Neural progenitor cell (in vitro differentiated cells): Measurements from ENCODE around the gene LDLRAD2. TPM values are rescaled to one million over a fixed set of nuclear protein-coding genes. Genes with fewer than 3 reads are reported as not detected.
A peak's percentile ranks its signal among the peaks of the same experiment; 100 is the strongest.

Source experiments
- DNase-seq: peaks from one replicate; pipeline ENCODE4 v3.0.0-alpha.2; 2016; ENCODE audit warnings: low spot score
- H2AFZ ChIP-seq: fragments of 200-600 bp; sonication (generic); replicated peaks from 2 replicates; pipeline ENCODE4 v1.6.1; 2016; ENCODE audit warnings: antibody characterized with exemption
- H3F3A ChIP-seq: fragments of 200-600 bp; sonication (generic); 2 replicates; pipeline ENCODE4 v1.6.1; 2016; ENCODE audit warnings: antibody characterized with exemption, low read depth
- H3K27ac ChIP-seq: fragments of 200-600 bp; sonication (generic); 2 replicates; pipeline ENCODE4 v1.5.1; 2016; ENCODE audit warnings: mild to moderate bottlenecking
- H3K27me3 ChIP-seq: fragments of 200-600 bp; sonication (generic); 2 replicates; pipeline ENCODE4 v1.6.1; 2016; ENCODE audit warnings: mild to moderate bottlenecking, moderate library complexity
- H3K36me3 ChIP-seq: fragments of 200-600 bp; sonication (generic); 2 replicates; pipeline ENCODE4 v1.5.1; 2016
- H3K4me1 ChIP-seq: fragments of 200-600 bp; sonication (generic); 2 replicates; pipeline ENCODE4 v1.6.1; 2016; ENCODE audit warnings: mixed run types
- H3K4me2 ChIP-seq: fragments of 200-600 bp; sonication (generic); 2 replicates; pipeline ENCODE4 v1.6.1; 2016
- H3K4me3 ChIP-seq: fragments of 200-600 bp; sonication (generic); 2 replicates; pipeline ENCODE4 v1.5.1; 2016
- H3K79me2 ChIP-seq: fragments of 200-600 bp; sonication (generic); 2 replicates; pipeline ENCODE4 v1.6.1; 2016; ENCODE audit warnings: low read depth
- H3K9ac ChIP-seq: fragments of 200-600 bp; sonication (generic); 2 replicates; pipeline ENCODE4 v1.6.1; 2016
- H3K9me3 ChIP-seq: fragments of 200-600 bp; sonication (generic); 2 replicates; pipeline ENCODE4 v1.5.1; 2016; ENCODE audit warnings: low read depth
- H4K20me1 ChIP-seq: fragments of 200-600 bp; sonication (generic); 2 replicates; pipeline ENCODE4 v1.6.1; 2016; ENCODE audit warnings: low read depth
- H3K27ac Mint-ChIP-seq: 3 replicates; pipeline ENCODE4 v1.8.0; 2021; ENCODE audit warnings: mixed read lengths
- H3K27me3 Mint-ChIP-seq: 2 replicates; pipeline ENCODE4 v1.8.0; 2022; ENCODE audit warnings: low read depth, mild to moderate bottlenecking, inconsistent platforms, moderate library complexity, mixed read lengths; ENCODE audit not compliant: insufficient read depth
- H3K36me3 Mint-ChIP-seq: 3 replicates; pipeline ENCODE4 v1.8.0; 2021; ENCODE audit warnings: mixed read lengths
- H3K4me1 Mint-ChIP-seq: 3 replicates; pipeline ENCODE4 v1.8.0; 2021; ENCODE audit warnings: mixed read lengths
- H3K4me3 Mint-ChIP-seq: 3 replicates; pipeline ENCODE4 v1.8.0; 2021; ENCODE audit warnings: mild to moderate bottlenecking, moderate library complexity, mixed read lengths
- H3K9me3 Mint-ChIP-seq: 3 replicates; pipeline ENCODE4 v1.8.0; 2020; ENCODE audit warnings: mixed read lengths
- CTCF ChIP-seq: fragments of 200-600 bp; sonication (generic); IDR thresholded peaks from 2 replicates; pipeline ENCODE4 v1.5.1; 2017; ENCODE audit warnings: antibody characterized with exemption, mild to moderate bottlenecking
- EZH2 ChIP-seq: fragments of 200-600 bp; sonication (generic); IDR thresholded peaks from 2 replicates; pipeline ENCODE4 v1.6.1; 2017; ENCODE audit warnings: antibody characterized with exemption, mild to moderate bottlenecking, moderate library complexity
- EZH2phosphoT487 ChIP-seq: fragments of 200-600 bp; sonication (generic); IDR thresholded peaks from 2 replicates; pipeline ENCODE4 v1.6.1; 2017; ENCODE audit warnings: antibody characterized with exemption
- total RNA-seq: library from RNA; depleted of rRNA; stranded (reverse); fragments of >200 nt; gene quantifications from 2 replicates; pipeline ENCODE4 v1.2.3, GENCODE V29; 2015; ENCODE audit warnings: low replicate concordance

The LDLRAD2 gene
- total RNA-seq, 1 donor from 2014 or later: 0.67 TPM

GRCh38 chr1:21872445-21873079, 60.5 kb downstream of the LDLRAD2 start:
- Histone ChIP-seq H3K27ac (no peak overlapping the region), H3K79me2 (no peaks in the 10 kb centered on the region), H4K20me1 (no peaks in the 10 kb centered on the region), H3K4me1 (peaks cover 5% of the 10 kb centered on the region), H2AFZ (no peak overlapping the region), H3K4me2 (no peak overlapping the region), H3K9ac (peak overlapping the region; percentile 27), H3K4me3 (no peak overlapping the region), H3K9me3 (no peaks in the 10 kb centered on the region), H3K36me3 (no peaks in the 10 kb centered on the region), H3F3A (no peaks in the 10 kb centered on the region), H3K27me3 (no peaks in the 10 kb centered on the region)
- no peak for DNase-seq
- H3K27ac Mint-ChIP-seq: no peak overlapping the region
- H3K9me3 Mint-ChIP-seq: no peaks in the 10 kb centered on the region
- peaks cover 16% of the 10 kb centered on the region for H3K4me1 Mint-ChIP-seq
- peaks cover 4% of the 10 kb centered on the region for H3K36me3 Mint-ChIP-seq
- TF ChIP-seq EZH2phosphoT487 (no peak), EZH2 (no peak), CTCF (no peak)
- no peak overlapping the region for H3K4me3 Mint-ChIP-seq
- H3K27me3 Mint-ChIP-seq: no peaks in the 10 kb centered on the region

DNA sequence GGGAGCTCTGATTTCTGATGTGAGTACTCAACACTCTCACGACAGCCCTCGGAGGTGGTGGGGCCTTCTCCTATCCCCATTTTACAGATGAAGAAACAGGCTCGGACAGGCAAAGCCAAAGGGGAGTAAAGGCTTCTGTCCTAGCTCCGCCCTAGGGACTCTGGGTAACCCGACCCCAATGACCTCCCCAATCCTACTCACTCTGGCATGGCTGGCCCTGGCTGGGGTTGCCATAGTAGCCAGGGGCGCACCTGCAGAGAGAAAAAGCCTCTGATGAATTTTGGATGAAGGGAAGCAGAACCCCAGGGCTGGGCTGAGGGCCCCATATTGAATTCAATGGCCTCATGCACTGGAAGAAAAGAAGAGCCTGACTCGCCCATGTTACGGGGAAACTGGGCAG, 61.1 kb downstream of the LDLRAD2 start:
- no peaks in the 10 kb centered on the region for H3K27me3 ChIP-seq
- Mint-ChIP-seq H3K27me3 (no peaks in the 10 kb centered on the region), H3K4me3 (peak overlapping the region; percentile 46), H3K9me3 (no peaks in the 10 kb centered on the region), H3K27ac (peak overlapping the region; percentile 96), H3K4me1 (peaks cover 15% of the 10 kb centered on the region), H3K36me3 (peaks cover 4% of the 10 kb centered on the region)
- DNase-seq: peak; percentile 59
- peaks cover 5% of the 10 kb centered on the region for H3K4me1 ChIP-seq
- no peak for TF ChIP-seq EZH2
- TF ChIP-seq EZH2phosphoT487: no peak
- no peaks in the 10 kb centered on the region for H4K20me1 ChIP-seq
- H3K4me2 ChIP-seq: peak overlapping the region; percentile 55
- H3K4me3 ChIP-seq: no peak overlapping the region
- H3K79me2 ChIP-seq: no peaks in the 10 kb centered on the region
- no peak overlapping the region for H2AFZ ChIP-seq
- H3K36me3 ChIP-seq: no peaks in the 10 kb centered on the region
- peak overlapping the region; percentile 37 for H3K27ac ChIP-seq
- peak overlapping the region; percentile 27 for H3K9ac ChIP-seq
- H3K9me3 ChIP-seq: no peaks in the 10 kb centered on the region
- H3F3A ChIP-seq: no peaks in the 10 kb centered on the region

GRCh38 chr1:21873761-21874160, 61.7 kb downstream of the LDLRAD2 start:
- H3K27ac ChIP-seq: peak overlapping the region; percentile 37
- H3K36me3 ChIP-seq: no peaks in the 10 kb centered on the region
- no peaks in the 10 kb centered on the region for H3K27me3 ChIP-seq
- H2AFZ ChIP-seq: no peak overlapping the region
- TF ChIP-seq EZH2 (no peak), EZH2phosphoT487 (no peak), CTCF (no peak)
- H3K27me3 Mint-ChIP-seq: no peaks in the 10 kb centered on the region
- H3K9me3 ChIP-seq: no peaks in the 10 kb centered on the region
- no peaks in the 10 kb centered on the region for H3F3A ChIP-seq
- H3K4me1 Mint-ChIP-seq: peaks cover 12% of the 10 kb centered on the region
- peaks cover 4% of the 10 kb centered on the region for H3K36me3 Mint-ChIP-seq
- no peaks in the 10 kb centered on the region for H3K9me3 Mint-ChIP-seq
- peak overlapping the region; percentile 55 for H3K4me2 ChIP-seq
- H3K9ac ChIP-seq: peak overlapping the region; percentile 27
- H3K4me3 ChIP-seq: no peak overlapping the region
- peak overlapping the region; percentile 96 for H3K27ac Mint-ChIP-seq
- H3K4me3 Mint-ChIP-seq: no peak overlapping the region
- no peaks in the 10 kb centered on the region for H4K20me1 ChIP-seq
- H3K4me1 ChIP-seq: peaks cover 5% of the 10 kb centered on the region
- DNase-seq: no peak
- H3K79me2 ChIP-seq: no peaks in the 10 kb centered on the region

- Histone ChIP-seq H3K4me2 (no peak overlapping the region), H3K9ac (no peak overlapping the region), H2AFZ (no peak overlapping the region), H3K4me3 (no peak overlapping the region), H3K27ac (no peak overlapping the region), H3K4me1 (peaks cover 5% of the 10 kb centered on the region), H4K20me1 (no peaks in the 10 kb centered on the region), H3K9me3 (no peaks in the 10 kb centered on the region), H3K27me3 (no peaks in the 10 kb centered on the region), H3K36me3 (no peaks in the 10 kb centered on the region), H3K79me2 (no peaks in the 10 kb centered on the region), H3F3A (no peaks in the 10 kb centered on the region)
- no peaks in the 10 kb centered on the region for H3K9me3 Mint-ChIP-seq
- TF ChIP-seq CTCF (no peak), EZH2phosphoT487 (no peak), EZH2 (no peak)
- H3K4me1 Mint-ChIP-seq: peaks cover 12% of the 10 kb centered on the region
- H3K4me3 Mint-ChIP-seq: no peak overlapping the region
- peak overlapping the region; percentile 76 for H3K27ac Mint-ChIP-seq
- no peak for DNase-seq
- peaks cover 3% of the 10 kb centered on the region for H3K36me3 Mint-ChIP-seq
- H3K27me3 Mint-ChIP-seq: no peaks in the 10 kb centered on the region
Observed at GRCh38 chr1:21874328-21874727, 62.3 kb downstream of the LDLRAD2 start.
